Activated naive CD8-positive, alpha-beta T cell treated with anti-CD3 and anti-CD28 coated beads, Interleukin-2, amount 50 U/mL, for 24 hours (primary cell): ENCODE measurements around the gene NBAS.
A peak's percentile ranks its signal among the peaks of the same experiment; 100 is the strongest.

Experiments
- ATAC-seq: fragments of 150-1000 bp; cut with Tn5 transposase; one replicate; pipeline ENCODE4 v1.10.0; 2021
- DNase-seq: peaks from one replicate; pipeline ENCODE4 v3.0.0; 2021
- H3K27ac Mint-ChIP-seq: one replicate; pipeline ENCODE4 v1.8.0; 2021; ENCODE audit warnings: mild to moderate bottlenecking, mixed read lengths
- H3K27me3 Mint-ChIP-seq: one replicate; pipeline ENCODE4 v1.8.0; 2021; ENCODE audit warnings: mixed read lengths
- H3K36me3 Mint-ChIP-seq: one replicate; pipeline ENCODE4 v1.8.0; 2021; ENCODE audit warnings: low read depth, mixed read lengths
- H3K4me1 Mint-ChIP-seq: one replicate; pipeline ENCODE4 v1.8.0; 2021; ENCODE audit warnings: mixed read lengths
- H3K4me3 Mint-ChIP-seq: one replicate; pipeline ENCODE4 v1.8.0; 2021; ENCODE audit warnings: mild to moderate bottlenecking, moderate library complexity, mixed read lengths
- H3K9me3 Mint-ChIP-seq: one replicate; pipeline ENCODE4 v1.8.0; 2021; ENCODE audit warnings: mixed read lengths

NBAS gene

DNA sequence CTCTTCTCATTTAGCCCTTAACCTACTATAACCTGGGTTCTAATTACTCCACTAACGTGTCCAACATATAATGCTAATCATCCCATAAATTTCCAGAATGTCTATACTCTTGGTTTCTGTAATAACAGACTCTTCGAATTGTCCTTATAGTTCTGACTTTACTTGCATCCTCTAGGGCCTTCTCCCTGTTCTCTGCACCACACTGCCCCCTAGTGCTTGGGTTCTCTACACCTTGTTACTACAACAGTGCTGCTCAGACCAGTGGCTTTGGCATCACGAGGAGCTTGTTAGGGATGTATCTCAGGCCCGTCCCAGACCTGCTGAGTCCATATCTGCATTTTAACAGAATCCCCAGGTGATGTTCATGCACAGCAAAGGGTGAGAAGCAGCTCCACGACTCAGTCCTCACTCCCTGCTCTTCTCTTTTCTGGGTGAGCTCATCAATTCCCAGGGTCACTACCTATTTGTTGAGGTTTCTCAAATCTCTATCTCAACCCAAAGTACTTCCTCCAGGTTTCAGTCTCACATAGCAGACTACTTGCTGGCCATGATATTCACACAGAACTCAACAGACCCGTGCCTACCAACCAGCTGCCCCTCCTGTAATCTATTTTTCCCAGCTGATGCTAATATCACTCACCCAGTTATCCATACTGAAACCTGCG, 16.1 kb upstream of the NBAS start:
- H3K27me3 Mint-ChIP-seq = peaks cover 3% of the 10 kb centered on the region
- H3K27ac Mint-ChIP-seq = no peak overlapping the region
- DNase-seq (peak; percentile 93), ATAC-seq (peak; percentile 95)
- no peak overlapping the region for H3K4me3 Mint-ChIP-seq
- H3K4me1 Mint-ChIP-seq = no peaks in the 10 kb centered on the region
- no peaks in the 10 kb centered on the region for H3K36me3 Mint-ChIP-seq
- no peaks in the 10 kb centered on the region for H3K9me3 Mint-ChIP-seq

DNA sequence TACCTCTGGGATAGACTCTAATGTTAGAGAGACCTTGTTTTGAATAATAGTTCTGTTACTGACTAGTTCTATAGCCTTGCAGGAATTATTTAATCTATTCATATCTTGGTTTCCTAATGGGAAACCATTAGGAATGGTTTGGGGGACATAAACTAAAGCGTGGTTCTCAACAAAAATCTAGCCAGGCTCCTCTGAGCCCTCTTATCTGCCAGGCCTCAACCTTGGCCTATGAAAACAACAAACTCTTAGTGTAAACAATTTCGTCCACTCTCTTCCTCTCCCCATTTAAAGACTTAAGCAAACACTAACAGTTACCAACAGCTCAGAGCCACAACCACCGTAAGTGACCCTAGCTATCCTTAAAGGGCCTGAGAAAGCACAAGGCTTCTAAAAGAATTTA, 10.6 kb upstream of the NBAS start:
- Mint-ChIP-seq H3K36me3 (no peaks in the 10 kb centered on the region), H3K27me3 (peaks cover 3% of the 10 kb centered on the region), H3K4me3 (no peak overlapping the region), H3K9me3 (no peaks in the 10 kb centered on the region), H3K4me1 (no peaks in the 10 kb centered on the region), H3K27ac (no peak overlapping the region)
- no peak for DNase-seq
- no peak for ATAC-seq

- H3K36me3 Mint-ChIP-seq = no peaks in the 10 kb centered on the region
- no peaks in the 10 kb centered on the region for H3K9me3 Mint-ChIP-seq
- no peak overlapping the region for H3K4me3 Mint-ChIP-seq
- H3K27ac Mint-ChIP-seq = no peak overlapping the region
- H3K27me3 Mint-ChIP-seq = peaks cover 3% of the 10 kb centered on the region
- ATAC-seq = no peak
- no peak for DNase-seq
- no peaks in the 10 kb centered on the region for H3K4me1 Mint-ChIP-seq
Observed at GRCh38 chr2:15570104-15570503, 9.0 kb upstream of the NBAS start.

DNA sequence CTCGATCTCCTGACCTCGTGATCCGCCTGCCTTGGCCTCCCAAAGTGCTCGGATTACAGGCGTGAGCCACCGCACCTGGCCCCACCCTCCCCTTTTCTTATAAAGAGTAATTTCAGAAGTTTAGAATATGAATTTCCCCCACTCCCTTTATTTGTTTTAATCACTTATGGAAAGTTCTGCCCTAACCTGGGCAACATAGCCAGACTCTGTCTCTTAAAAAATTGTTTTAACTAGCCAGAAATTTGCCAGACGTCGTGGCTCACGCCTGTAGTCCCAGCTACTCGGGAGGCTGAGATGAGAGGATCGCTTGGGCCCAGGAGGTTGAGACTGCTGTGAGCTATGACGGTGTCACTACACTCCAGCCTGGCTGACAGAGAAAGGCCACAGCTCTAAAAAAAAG, 7.7 kb upstream of the NBAS start:
- ATAC-seq = no peak
- no peak for DNase-seq
- no peaks in the 10 kb centered on the region for H3K4me1 Mint-ChIP-seq
- no peak overlapping the region for H3K27ac Mint-ChIP-seq
- H3K4me3 Mint-ChIP-seq = no peak overlapping the region
- no peaks in the 10 kb centered on the region for H3K9me3 Mint-ChIP-seq
- peaks cover 3% of the 10 kb centered on the region for H3K27me3 Mint-ChIP-seq
- no peaks in the 10 kb centered on the region for H3K36me3 Mint-ChIP-seq

DNA sequence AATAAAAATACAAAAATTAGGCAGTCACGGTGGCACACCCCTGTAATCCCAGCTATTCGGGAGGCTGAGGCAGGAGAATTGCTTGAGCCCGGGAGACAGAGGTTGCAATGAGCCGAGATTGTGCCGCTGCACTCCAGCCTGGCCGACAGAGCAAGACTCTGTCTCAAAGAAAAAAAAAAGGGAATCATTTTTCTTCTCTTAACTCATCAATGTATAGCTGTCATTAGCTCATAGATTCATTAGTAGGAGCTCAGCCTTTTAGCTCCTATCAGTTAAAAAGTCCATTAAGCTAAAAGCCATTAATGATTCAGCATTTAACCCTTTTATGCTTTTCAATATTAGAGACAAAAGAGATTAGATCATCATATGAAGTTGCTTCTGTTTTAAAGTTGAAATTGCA, 5.8 kb upstream of the NBAS start:
- no peaks in the 10 kb centered on the region for H3K36me3 Mint-ChIP-seq
- ATAC-seq = no peak
- H3K27me3 Mint-ChIP-seq = peaks cover 3% of the 10 kb centered on the region
- DNase-seq = no peak
- H3K4me3 Mint-ChIP-seq = no peak overlapping the region
- H3K4me1 Mint-ChIP-seq = peaks cover 9% of the 10 kb centered on the region
- H3K9me3 Mint-ChIP-seq = no peaks in the 10 kb centered on the region
- H3K27ac Mint-ChIP-seq = no peak overlapping the region

DNA sequence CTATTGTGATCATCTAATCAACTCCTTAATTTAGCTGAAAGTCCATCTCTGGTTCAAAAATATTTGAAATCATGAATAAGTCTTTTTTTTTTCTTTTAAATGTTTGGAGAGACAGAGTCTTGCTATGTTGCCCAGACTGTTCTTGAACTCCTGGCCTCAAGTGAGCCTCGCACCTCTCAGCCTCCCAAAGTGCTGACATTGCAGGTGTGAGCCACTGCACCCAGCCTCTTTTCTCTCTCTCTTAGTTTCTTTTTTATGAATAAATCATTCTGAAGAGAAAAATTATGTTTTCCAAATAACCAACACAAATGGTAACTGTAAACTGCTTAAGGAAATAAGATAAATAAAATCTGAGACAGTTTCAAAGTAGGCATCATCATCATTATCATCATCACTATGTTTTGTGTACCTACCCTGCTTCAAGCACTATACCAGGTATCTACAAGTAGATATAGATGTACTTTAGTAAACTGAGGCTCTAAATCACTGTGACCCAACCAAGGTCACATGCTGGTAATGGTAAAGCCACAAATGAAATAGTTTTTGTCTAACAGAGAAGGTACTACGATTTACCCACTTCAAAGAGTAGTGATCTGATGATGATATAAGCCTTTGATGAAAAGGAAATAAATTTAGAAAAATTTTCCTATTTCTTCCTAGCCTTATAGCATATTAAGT, 5.0 kb upstream of the NBAS start:
- Mint-ChIP-seq H3K9me3 (no peaks in the 10 kb centered on the region), H3K4me3 (no peak overlapping the region), H3K4me1 (peaks cover 15% of the 10 kb centered on the region), H3K27me3 (peaks cover 3% of the 10 kb centered on the region), H3K27ac (no peak overlapping the region), H3K36me3 (no peaks in the 10 kb centered on the region)
- ATAC-seq = no peak
- DNase-seq = no peak

- Mint-ChIP-seq H3K4me3 (no peak overlapping the region), H3K9me3 (no peaks in the 10 kb centered on the region), H3K27ac (no peak overlapping the region), H3K4me1 (peaks cover 16% of the 10 kb centered on the region), H3K36me3 (no peaks in the 10 kb centered on the region), H3K27me3 (peaks cover 3% of the 10 kb centered on the region)
- ATAC-seq = no peak
- DNase-seq = no peak
Observed at GRCh38 chr2:15565392-15565791, 4.3 kb upstream of the NBAS start.

DNA sequence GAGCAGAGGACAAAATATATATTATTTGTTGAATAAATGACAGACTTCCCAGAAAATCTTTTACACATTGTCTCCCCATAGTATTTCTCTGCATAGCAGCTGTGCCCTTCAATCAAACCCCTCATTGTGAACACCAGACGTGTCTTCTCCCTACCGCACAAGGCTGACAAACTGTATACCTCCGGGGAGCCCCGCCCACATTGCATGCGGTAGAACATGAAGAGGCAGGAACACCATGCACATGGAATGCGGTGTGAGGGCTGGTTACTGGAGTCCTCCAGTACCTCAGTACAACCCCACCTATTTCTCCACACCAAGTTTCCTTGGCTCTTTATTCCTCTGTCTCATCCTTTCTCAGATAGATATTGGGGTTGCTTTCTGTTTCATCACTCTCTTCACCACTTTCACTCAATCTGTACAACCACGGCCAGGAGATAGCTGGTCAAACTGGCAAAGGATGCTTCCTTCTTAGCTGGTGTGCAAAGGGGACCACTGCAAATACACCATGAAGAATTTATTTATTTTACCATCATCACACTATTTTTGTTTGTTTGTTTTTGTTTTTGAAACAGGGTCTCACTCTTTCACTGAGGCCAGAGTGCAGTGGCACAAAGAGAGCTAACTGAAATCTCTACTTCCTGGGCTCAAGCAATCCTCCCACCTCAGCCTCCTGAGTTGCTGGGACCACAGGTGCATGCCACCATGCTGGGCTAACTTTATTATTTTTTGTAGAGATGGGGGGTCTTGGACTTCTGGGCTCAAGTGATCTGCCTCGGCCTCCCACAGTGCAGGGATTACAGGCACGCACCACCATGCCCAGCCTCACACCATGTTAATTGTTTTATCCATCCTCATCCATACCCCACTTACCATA, 2.3 kb upstream of the NBAS start:
- H3K27ac Mint-ChIP-seq = no peak overlapping the region
- ATAC-seq (no peak), DNase-seq (no peak)
- no peaks in the 10 kb centered on the region for H3K36me3 Mint-ChIP-seq
- peaks cover 31% of the 10 kb centered on the region for H3K4me1 Mint-ChIP-seq
- no peaks in the 10 kb centered on the region for H3K9me3 Mint-ChIP-seq
- no peak overlapping the region for H3K4me3 Mint-ChIP-seq
- peaks cover 3% of the 10 kb centered on the region for H3K27me3 Mint-ChIP-seq

DNA sequence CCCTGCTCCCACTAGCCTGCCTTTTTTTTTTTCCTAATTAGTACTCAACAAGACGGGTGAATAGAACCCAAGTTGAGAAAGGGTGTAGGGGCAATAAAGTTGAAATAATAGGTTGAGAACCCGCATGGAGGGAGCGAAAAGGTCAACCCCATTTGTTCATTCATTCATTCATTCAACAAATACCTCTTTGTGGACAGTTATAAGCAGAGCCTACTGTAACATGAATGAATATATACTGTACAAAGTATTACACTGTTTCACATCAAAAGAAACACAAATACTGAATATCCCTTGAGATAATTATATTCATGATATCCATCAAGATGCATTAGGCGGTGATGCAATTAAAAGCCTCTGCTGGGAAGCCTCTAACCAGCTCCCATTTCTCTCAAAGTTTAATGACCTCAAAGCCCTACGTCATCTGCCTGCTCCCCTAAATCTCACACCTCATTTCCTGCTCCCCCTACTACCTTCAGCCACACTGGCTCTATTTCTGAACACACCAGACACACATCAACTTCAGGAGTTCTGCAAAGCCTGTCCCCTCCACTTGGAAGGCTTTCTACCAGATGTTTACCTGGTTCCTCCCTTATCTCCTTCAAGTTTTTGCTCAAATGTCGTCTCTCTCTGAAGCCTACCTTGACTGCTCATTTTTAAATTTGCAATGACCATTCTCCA, 1.4 kb upstream of the NBAS start:
- H3K27me3 Mint-ChIP-seq = peaks cover 1% of the 10 kb centered on the region
- peaks cover 36% of the 10 kb centered on the region for H3K4me1 Mint-ChIP-seq
- DNase-seq = no peak
- no peak for ATAC-seq
- H3K27ac Mint-ChIP-seq = peak overlapping the region; percentile 92
- H3K9me3 Mint-ChIP-seq = no peaks in the 10 kb centered on the region
- H3K36me3 Mint-ChIP-seq = no peaks in the 10 kb centered on the region
- H3K4me3 Mint-ChIP-seq = peak overlapping the region; percentile 99

DNA sequence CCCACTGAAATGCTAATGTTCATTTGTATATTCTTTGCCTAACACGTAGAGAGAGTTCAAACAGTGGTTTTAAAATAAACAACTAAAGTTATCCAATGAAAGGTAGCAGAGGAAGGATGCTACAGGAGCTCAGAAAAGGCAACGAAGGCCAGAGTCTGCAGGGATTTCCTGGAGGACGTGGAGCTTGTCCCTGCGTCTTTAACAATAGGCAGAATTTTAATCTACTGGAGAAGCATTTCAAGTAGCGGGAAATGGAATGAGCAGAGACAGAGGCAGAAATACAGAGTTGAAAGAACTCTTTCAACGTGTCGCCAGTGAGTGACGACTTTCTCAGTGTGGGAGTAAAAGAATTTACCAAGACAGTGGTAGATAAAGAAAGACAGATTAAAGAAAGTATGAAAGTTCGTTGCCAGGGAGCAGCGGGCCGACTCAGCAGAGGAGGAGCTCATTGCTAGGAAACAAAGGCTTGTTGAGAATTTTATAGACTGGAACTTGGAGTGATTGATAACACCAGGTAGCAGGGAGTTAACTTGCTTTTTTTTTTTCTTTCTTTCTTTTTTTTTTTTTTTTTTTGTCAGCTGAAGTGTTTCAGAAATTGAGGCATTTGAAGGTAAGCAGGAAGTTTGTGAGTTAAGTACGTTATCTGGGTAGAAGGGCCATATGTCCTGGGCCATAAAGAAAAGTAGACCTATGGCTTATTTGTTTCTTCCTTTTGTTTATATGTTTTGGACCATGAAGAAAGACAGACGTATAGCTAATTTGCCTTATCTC, 625 bp upstream of the NBAS start:
- H3K36me3 Mint-ChIP-seq = no peaks in the 10 kb centered on the region
- no peaks in the 10 kb centered on the region for H3K9me3 Mint-ChIP-seq
- DNase-seq = peak; percentile 27
- H3K27ac Mint-ChIP-seq = peak overlapping the region; percentile 92
- ATAC-seq = peak; percentile 38
- no peaks in the 10 kb centered on the region for H3K27me3 Mint-ChIP-seq
- peak overlapping the region; percentile 99 for H3K4me3 Mint-ChIP-seq
- H3K4me1 Mint-ChIP-seq = peaks cover 36% of the 10 kb centered on the region

DNA sequence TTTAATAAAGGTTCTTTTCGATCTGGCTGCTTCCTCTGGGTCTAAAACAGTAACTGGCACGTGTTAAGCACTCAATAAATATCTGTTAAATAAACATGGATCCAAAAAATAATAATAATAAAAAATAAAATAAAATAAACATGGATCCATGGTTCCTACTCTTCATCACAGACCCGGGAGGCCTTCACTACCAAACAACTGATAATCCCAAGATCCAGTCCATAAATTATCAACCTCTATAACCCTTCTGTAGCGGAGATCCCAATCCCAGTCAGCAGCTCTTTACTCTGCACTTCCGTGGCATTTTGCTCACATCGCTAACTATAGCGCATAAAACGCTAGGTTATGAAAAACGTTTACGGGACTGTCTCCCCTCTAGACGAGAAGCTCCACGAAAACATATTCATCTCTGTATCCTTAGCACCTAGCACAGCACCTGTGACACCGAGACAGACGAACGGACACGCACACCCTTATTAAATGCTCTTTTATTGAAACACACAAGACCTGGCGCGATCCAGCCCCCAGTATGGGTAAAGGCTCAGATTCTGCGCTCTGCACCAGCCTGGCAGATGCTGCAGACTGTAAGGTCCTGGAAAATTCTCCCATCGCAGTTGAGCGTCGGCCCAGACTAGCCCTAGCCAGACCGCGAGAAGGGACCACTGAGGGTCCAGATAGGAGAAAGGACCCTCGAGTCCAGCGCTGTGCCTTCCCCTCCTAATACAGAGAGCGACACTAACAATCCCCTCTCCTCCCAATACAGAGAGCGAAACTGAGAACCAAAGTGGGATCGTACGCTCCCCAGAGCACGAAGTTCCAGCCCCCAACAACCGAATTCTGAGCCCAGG, 770 bp downstream of the NBAS start:
- Mint-ChIP-seq H3K4me1 (peaks cover 38% of the 10 kb centered on the region), H3K27me3 (no peaks in the 10 kb centered on the region), H3K9me3 (no peaks in the 10 kb centered on the region), H3K36me3 (peaks cover 2% of the 10 kb centered on the region), H3K27ac (peak overlapping the region; percentile 92), H3K4me3 (peak overlapping the region; percentile 99)
- peak; percentile 45 for ATAC-seq
- DNase-seq = peak; percentile 15

DNA sequence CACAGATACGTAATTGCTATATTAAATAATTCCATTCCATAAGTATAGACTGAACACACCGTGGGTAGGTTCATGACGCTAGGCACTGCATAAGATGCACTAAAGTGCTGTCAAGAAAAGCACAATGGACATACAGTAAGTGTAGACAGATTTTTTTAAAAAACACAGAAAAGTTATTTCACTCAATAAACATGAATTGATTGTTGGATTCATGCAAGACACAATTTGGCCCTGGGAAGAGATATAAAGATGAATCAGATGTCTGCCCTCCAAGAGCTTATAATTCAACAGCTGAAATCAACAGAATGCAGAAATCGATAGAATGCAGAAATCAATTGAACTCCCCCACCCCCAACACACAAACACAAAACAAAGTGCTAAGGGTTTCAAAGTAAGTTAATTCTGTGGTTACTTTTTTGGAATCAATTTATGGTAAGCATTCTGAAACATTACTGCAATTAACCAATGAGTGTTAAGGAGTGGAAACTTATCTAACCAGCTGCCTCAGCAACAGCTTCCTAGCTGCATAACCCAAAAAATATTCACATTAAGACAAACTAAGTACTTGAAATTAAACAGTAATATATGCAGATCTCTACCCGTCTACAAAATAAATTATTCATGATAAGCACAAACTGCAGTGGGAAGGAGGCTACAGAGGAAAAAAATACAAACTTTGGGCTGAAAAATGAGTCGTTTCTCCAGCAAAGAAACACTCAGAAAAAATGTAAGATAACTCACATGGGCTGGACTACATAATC, 1.6 kb downstream of the NBAS start:
- Mint-ChIP-seq H3K4me1 (peaks cover 38% of the 10 kb centered on the region), H3K27ac (no peak overlapping the region)

DNA sequence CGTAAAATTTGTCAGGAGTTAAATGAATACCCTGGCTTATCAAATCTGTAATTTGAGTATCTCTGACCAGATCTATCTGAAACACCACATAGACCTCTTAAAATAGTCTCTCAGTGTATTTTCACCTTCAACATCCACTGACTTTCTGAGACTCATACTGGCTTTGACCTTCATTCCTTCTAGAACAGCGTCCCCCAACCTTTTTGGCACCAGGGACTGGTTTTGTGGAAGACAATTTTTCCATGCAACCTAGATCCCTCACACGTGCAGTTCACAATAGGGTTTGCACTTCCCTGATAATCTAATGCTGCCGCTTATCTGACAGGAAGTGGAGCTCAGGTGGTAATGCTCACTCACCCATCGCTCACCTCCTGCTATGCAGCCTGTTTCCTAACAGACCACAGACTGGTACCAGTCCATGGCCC, 3.2 kb downstream of the NBAS start:
- no peak overlapping the region for H3K27ac Mint-ChIP-seq
- no peak for ATAC-seq
- no peaks in the 10 kb centered on the region for H3K27me3 Mint-ChIP-seq
- H3K36me3 Mint-ChIP-seq = peaks cover 2% of the 10 kb centered on the region
- no peaks in the 10 kb centered on the region for H3K9me3 Mint-ChIP-seq
- no peak for DNase-seq
- H3K4me1 Mint-ChIP-seq = peaks cover 37% of the 10 kb centered on the region
- H3K4me3 Mint-ChIP-seq = no peak overlapping the region

More for the DNA sequence above, 1.6 kb downstream of the NBAS start:
- DNase-seq = no peak
- Mint-ChIP-seq H3K27me3 (no peaks in the 10 kb centered on the region), H3K4me3 (peak overlapping the region; percentile 99), H3K9me3 (no peaks in the 10 kb centered on the region), H3K36me3 (peaks cover 2% of the 10 kb centered on the region)
- ATAC-seq = no peak
